ENCODE measurements around the gene TTI1.

DNA sequence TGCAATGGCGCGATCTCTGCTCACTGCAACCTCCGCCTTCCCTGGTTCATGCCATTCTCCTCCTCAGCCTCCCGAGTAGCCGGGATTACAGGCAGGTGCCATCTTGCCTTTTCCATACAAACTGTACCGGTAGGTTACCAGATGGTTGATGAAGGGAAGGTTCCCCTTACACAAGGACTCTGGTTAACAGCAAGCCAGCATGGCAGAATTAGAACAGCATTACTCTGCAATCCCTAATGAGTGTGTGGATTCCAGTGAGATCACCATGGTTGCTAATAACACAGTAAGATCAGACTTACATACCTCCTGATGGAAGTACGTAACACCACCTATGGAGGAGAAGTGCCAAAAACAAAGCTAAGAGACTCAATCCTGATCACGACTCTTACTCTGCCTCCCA is 51.7 kb downstream of the TTI1 start:
- TF ChIP-seq CTCF (IDR thresholded peaks at IDR 0.05): no peak
- TF ChIP-seq ZFX (IDR thresholded peaks at IDR 0.05; ENCODE audit: borderline replicate concordance): no peak

All from 22Rv1 (cell line).